Vagina (tissue), 2 donors: ENCODE data around the gene TSPAN15.

Experiments used
- CTCF ChIP-seq, 3 experiments: fragments of 450-650 bp in 2 of 3; fragments of 200-600 bp in 1 of 3; sonication (generic) in 1 of 3; IDR thresholded peaks; one replicate each; pipeline ENCODE4 v1.5.1; 2017 to 2019; ENCODE audit warnings: antibody characterized with exemption in 3 of 3, mild to moderate bottlenecking in 2 of 3, moderate library complexity in 2 of 3
- POLR2A ChIP-seq, 2 donors: fragments of 450-650 bp; IDR thresholded peaks; one replicate each; pipeline ENCODE4 v1.6.1; 2017; ENCODE audit warnings: antibody characterized with exemption in 2 of 2, mild to moderate bottlenecking in 2 of 2, moderate library complexity in 2 of 2

GRCh38 chr10:69414036-69415018 is 36.9 kb upstream of the TSPAN15 start:
- TF ChIP-seq CTCF (IDR thresholded peaks at IDR 0.05) (no peak), POLR2A (IDR thresholded peaks at IDR 0.05) (no peak)
